ENCODE data around the gene ARMH4.

Gene ARMH4

GRCh38 chr14:58071341-58071740 is 80.7 kb downstream of the ARMH4 start:
- Histone ChIP-seq H3K27ac (no peak overlapping the region), H3K36me3 (no peaks in the 10 kb centered on the region), H3K9me3 (ENCODE audit: severe bottlenecking) (no peaks in the 10 kb centered on the region), H3K4me3 (ENCODE audit: low read depth, low read length) (no peak overlapping the region), H3K27me3 (ENCODE audit: insufficient read depth, low read depth, severe bottlenecking) (no peaks in the 10 kb centered on the region)
- DNase-seq = no peak
- TF ChIP-seq CTCF (IDR thresholded peaks at IDR 0.05; ENCODE audit: low read depth, low read length) = no peak

GRCh38 chr14:58068306-58068705 is 83.7 kb downstream of the ARMH4 start:
- no peak for TF ChIP-seq CTCF (IDR thresholded peaks at IDR 0.05; ENCODE audit: low read depth, low read length)
- Histone ChIP-seq H3K36me3 (no peaks in the 10 kb centered on the region), H3K27me3 (ENCODE audit: insufficient read depth, low read depth, severe bottlenecking) (no peaks in the 10 kb centered on the region), H3K4me3 (ENCODE audit: low read depth, low read length) (no peak overlapping the region), H3K27ac (no peak overlapping the region), H3K9me3 (ENCODE audit: severe bottlenecking) (no peaks in the 10 kb centered on the region)
- no peak for DNase-seq

GRCh38 chr14:58066115-58066514 is 85.9 kb downstream of the ARMH4 start:
- TF ChIP-seq CTCF (IDR thresholded peaks at IDR 0.05; ENCODE audit: low read depth, low read length) = no peak
- no peaks in the 10 kb centered on the region for H3K9me3 ChIP-seq (ENCODE audit: severe bottlenecking)
- DNase-seq = no peak
- no peaks in the 10 kb centered on the region for H3K36me3 ChIP-seq
- H3K4me3 ChIP-seq (ENCODE audit: low read depth, low read length) = no peak overlapping the region
- H3K27ac ChIP-seq = no peak overlapping the region
- no peaks in the 10 kb centered on the region for H3K27me3 ChIP-seq (ENCODE audit: insufficient read depth, low read depth, severe bottlenecking)

- no peak for TF ChIP-seq CTCF (IDR thresholded peaks at IDR 0.05; ENCODE audit: low read depth, low read length)
- Histone ChIP-seq H3K27ac (no peak overlapping the region), H3K4me3 (ENCODE audit: low read depth, low read length) (no peak overlapping the region), H3K27me3 (ENCODE audit: insufficient read depth, low read depth, severe bottlenecking) (no peaks in the 10 kb centered on the region), H3K9me3 (ENCODE audit: severe bottlenecking) (no peaks in the 10 kb centered on the region), H3K36me3 (no peaks in the 10 kb centered on the region)
- no peak for DNase-seq
Measured at GRCh38 chr14:58061581-58061980, 90.4 kb downstream of the ARMH4 start.

- Histone ChIP-seq H3K9me3 (ENCODE audit: severe bottlenecking) (no peaks in the 10 kb centered on the region), H3K36me3 (no peaks in the 10 kb centered on the region), H3K4me3 (ENCODE audit: low read depth, low read length) (no peak overlapping the region), H3K27ac (no peak overlapping the region), H3K27me3 (ENCODE audit: insufficient read depth, low read depth, severe bottlenecking) (no peaks in the 10 kb centered on the region)
- TF ChIP-seq CTCF (IDR thresholded peaks at IDR 0.05; ENCODE audit: low read depth, low read length) = no peak
- DNase-seq = no peak
Measured at GRCh38 chr14:58060898-58061297, 91.1 kb downstream of the ARMH4 start.

- H3K27ac ChIP-seq = no peak overlapping the region
- H3K36me3 ChIP-seq = no peaks in the 10 kb centered on the region
- H3K4me3 ChIP-seq (ENCODE audit: low read depth, low read length) = no peak overlapping the region
- H3K27me3 ChIP-seq (ENCODE audit: insufficient read depth, low read depth, severe bottlenecking) = no peaks in the 10 kb centered on the region
- no peak for DNase-seq
- H3K9me3 ChIP-seq (ENCODE audit: severe bottlenecking) = no peaks in the 10 kb centered on the region
- TF ChIP-seq CTCF (IDR thresholded peaks at IDR 0.05; ENCODE audit: low read depth, low read length) = no peak
Measured at GRCh38 chr14:58060077-58060476, 91.9 kb downstream of the ARMH4 start.

All from WERI-Rb-1 (cell line).